Activated CD4-positive, alpha-beta T cell treated with anti-CD3 and anti-CD28 coated beads, Interleukin-10, Interleukin-2, amounts not matched to agents 100 ng/mL and 50 ng/mL, durations not matched to agents 16 hours and 8 hours (primary cell): Measurements from ENCODE around the gene LRRC63.
"Not testable (repeated sequence)": the region's sequence is repeated elsewhere in the genome, so short reads cannot be mapped to it uniquely, and the experiment has no call there.

ENCODE experiments used
- DNase-seq: peaks from one replicate; pipeline ENCODE4 v3.0.0-alpha.2; 2020

Gene LRRC63

DNA sequence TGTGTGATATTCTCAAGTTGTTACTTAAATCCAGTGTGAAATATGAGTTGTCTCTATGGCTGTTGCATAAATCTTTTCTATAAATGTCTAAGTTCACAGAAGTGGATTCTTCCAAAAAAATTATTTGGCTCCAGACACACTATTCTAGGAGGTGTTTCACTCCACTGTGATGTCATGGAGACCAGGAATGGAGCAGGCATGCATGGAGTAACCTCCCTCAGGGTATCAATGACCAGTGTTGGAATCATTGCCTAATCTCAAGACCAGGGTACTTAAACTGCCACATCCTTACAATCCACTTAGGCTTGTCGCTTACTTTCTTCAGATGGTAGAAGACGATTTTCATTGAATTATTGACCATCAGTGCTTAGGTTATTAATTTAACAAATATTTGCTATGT, 55.4 kb downstream of the LRRC63 start:
- no peak for DNase-seq

DNA sequence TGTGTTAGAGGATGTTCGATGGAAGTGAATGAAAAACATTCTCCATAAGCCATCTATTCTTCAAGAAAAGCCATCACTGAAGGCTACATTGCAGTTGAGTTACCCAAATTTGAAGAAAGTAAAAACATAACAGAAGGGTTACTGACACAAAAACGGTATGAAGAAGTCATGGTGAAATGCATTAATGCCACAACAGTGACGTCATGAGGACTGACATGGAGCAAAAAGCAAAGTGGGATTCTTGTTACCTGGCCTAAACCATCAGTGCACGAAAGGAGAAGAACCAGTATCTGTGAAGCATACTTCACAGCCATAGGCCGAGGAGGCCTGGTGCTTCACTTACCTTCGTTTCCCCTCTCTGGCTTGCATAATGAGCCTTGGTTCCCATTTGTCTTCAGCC, 58.7 kb downstream of the LRRC63 start:
- DNase-seq, result no peak

DNA sequence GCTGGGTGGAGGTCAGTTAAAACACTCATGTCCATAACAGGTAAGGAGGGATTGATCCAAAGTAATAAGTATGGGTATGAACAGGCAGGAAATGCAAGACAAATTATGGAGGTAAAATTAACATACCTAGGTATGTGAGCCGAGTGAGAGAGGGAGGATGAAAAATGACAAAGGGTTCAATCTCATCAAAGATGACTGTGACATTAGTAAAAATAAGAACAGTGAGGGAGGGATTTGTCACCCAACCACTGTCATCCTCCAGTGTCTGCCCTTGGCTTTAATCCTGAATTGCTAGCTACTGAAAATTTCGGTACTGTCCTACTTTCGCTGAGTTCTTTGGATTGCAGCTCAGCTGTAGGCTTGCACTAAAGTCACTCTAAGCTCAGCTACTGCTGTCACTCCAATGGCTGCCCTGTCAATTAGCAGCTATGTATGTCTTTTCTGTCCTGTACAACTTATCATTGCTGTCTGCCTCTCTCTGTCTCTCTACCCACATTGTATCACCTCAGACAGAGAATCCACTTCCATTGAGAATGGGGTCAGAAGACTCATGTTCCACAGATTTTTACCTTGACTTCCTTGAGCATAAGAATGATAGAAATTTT, 62.5 kb downstream of the LRRC63 start:
- DNase-seq, result no peak

DNA sequence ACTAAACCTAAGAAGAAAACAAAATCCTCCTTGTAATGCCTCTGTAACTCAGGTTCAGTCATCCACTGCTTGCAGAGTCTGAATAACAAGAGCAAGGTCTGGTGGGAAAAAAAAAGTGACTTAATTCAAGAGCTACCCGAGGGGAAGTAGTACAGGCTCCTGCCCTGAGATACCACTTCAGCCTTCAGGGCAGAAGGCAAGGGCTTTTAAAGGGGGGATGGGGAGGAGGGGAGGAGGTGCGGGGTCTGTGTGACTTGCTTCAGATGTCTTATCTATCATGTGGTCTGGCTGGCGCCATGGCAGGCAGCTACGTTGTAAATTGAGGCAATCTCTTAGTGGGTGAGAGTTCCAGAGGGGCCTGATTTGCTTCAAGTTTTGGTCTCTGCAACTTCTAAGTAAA, 66.7 kb downstream of the LRRC63 start:
- DNase-seq, result no peak

DNA sequence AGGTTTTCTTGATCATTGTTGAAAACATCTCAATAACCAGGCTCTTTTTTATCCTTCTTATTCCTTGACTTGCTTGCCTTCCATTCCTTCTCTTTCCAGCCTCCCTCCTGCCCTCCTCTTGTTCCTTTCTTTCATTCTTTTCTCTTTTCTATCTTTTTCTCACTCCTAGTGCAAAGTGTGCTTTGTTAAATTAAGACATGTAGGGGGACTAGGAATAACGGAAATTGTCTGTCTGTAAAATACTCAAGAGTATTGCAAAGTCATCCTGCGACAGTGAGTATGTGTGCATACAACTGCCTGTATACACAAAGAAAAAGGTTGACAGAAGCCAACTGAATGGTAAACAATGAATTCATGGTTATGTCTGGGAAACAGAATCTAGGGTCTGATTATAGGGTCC, 70.1 kb downstream of the LRRC63 start:
- DNase-seq, result no peak

DNA sequence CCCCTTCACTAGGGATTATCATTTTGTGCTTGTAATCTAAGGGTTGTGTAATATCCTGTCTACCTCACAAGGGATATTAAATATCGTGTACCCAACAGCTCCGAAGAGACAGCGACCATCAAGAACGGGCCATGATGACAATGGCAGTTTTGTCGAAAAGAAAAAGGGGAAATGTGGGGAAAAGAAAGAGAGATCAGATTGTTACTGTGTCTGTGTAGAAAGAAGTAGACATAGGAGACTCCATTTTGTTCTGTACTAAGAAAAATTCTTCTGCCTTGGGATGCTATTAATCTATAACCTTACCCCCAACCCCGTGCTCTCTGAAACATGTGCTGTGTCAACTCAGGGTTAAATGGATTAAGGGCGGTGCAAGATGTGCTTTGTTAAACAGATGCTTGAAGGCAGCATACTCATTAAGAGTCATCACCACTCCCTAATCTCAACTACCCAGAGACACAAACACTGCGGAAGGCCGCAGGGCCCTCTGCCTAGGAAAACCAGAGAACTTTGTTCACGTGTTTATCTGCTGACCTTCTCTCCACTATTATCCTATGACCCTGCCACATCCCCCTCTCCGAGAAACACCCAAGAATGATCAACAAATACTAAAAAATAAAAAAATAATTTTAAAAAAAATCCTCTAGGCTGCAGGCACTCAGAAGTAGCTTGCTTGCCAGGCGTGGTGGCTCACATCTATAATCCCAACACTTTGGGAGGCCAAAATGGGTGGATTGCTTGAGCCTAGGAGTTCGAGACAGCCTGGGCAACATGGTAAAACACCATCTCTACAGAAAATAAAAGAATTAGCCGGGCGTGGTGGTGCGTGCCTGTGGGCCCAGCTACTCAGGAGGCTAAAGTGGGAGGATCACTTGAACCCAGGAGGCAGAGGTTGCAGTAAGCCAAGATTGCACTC, 72.4 kb downstream of the LRRC63 start:
- DNase-seq, result not testable (repeated sequence)

DNA sequence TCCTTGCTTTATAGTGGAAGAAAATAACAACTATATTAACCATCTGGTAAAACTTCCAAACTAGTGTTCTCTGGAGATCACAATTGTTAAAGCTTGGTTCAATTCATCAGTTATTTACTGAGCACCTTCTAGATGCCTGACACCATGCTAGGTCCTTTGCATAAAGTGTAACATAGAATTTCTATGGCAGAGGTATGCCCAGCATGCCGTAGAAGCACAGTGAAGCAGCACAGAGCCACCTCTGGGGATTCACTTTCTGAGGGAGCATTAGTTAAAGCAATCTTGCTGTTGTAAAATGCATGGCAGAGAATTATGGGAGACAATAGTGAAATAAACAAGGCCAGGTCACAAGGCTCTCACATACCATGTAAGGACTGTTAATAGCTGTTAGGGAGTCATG, 75.2 kb downstream of the LRRC63 start:
- DNase-seq, result no peak

DNA sequence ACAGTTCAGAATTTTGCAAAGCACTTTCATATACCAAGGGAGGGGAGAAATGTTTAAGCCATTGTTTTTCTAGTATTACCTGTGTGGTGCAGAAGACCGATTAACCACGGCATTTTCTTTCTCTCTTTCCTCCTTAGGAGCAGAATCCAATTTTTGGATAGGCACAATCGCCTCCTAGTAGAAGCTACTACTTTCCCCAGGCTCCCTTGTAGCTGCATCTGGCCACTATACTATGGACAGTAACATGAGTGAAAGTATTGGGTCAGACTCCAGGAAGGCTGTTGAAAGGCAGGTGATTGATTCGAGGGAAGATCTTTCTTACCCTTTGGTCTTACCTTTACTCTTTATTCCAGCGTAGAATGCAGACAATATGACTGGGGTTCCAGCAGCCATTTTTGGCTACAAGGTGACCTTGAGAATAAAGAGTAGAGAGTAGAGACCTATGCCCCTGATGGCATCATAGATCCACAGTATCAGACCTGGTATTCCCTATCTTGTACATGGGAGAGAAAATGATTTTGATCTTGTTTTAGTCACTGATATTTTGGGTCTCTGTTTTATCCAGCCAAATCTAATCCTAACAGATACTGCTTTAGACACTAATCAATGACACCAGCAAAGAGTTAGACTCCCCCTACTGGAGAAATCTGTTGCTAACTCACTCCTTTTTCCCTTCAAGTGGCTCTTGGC, 77.0 kb downstream of the LRRC63 start:
- DNase-seq, result peak; percentile 77

DNA sequence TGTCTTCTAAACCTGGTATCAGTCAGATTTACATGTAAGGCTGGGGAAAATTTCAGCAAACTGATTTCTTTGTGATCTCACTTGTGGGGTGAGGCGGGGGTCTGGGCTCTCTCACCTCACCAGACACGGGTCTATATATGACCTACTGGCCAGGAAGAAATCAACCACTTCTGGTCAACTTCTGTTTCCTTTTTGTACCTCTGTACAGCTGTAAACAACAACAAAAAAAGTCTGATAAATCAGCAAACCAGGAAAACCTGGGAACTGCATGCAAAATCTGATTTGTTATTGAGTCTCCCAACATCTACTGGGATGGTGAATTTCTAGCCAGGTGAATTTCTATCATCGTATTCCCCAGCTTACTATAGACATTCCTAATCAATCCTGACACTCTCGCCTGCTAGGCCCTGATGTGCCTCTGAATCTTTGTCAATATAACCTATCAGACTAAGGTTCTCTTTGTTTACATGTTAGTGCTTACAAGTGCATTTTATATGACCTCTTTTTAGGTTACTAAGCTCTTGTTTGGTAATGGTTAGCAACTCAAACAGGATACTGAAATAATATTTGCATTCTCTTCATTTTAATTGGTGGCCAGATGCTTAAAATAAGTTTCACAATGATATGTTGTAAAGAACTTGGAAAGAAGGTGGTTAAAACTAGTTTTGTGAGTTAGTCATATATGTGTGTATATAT, 77.7 kb downstream of the LRRC63 start:
- no peak for DNase-seq

DNA sequence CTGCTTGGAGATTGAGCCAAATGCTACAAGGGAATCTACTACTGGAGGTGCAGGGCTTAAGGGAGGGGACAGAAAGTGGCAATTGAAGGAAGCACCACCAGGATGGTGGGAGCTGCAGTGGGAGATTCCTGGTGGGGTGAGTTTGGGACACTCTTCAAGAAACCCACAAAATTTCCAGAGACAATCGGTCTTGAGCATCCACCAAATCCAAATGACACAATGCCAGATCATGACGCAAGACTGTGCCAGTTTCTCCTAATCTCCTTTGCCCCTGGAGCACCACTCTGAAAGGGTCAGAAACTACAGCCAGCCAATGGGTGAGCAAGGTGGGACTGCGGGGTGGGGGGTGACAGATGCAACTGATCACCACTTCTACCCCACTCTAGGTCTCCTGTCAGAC, 78.7 kb downstream of the LRRC63 start:
- DNase-seq, result no peak

DNA sequence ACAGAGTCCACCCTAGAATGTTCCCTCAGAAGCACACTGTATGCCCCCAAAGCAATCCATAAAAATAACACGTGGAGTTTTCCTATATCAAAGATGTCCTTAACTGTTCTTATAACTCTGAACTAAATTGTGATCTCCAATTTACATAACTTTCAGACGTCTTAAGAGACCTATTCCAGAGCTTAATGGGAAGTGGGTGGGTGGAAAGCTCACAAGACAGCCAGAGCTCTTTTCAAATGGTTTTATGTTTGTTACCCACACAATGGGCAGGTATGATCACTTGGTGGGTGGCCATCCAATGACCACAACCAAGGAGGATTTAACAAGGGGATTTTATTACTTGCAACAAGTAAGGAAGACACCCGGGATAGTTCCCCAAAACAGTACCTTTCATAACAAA, 81.7 kb downstream of the LRRC63 start:
- DNase-seq, result no peak

DNA sequence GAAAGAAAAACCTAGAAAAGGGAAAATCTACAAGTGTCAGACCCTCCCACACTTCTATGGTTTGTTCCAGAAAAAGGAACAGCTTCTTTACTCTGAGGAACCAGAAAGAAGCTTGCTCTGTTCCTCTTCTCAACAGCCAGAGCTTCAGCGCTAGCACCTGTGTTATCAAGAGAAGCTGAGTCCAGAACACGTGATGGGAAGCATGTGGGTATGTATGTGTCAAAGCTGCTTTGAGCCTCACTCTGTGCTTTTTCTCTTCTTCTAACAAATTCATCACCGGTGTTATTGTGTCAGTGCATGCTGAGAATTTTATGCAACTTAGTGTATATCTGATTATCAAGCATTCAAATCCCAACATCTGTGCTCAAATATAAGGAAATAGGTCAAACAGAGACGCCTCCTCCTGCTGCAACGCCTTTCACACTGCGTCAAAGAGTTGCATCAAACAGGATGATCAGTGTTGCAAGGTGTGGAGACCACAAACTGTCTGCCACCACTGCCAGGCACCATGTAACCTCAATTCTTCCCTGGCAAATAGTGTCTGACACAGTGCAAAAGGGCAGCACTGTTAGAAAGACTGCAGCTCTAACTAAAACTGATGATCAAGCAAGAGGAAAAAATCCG, 83.9 kb downstream of the LRRC63 start:
- DNase-seq, result peak; percentile 90

DNA sequence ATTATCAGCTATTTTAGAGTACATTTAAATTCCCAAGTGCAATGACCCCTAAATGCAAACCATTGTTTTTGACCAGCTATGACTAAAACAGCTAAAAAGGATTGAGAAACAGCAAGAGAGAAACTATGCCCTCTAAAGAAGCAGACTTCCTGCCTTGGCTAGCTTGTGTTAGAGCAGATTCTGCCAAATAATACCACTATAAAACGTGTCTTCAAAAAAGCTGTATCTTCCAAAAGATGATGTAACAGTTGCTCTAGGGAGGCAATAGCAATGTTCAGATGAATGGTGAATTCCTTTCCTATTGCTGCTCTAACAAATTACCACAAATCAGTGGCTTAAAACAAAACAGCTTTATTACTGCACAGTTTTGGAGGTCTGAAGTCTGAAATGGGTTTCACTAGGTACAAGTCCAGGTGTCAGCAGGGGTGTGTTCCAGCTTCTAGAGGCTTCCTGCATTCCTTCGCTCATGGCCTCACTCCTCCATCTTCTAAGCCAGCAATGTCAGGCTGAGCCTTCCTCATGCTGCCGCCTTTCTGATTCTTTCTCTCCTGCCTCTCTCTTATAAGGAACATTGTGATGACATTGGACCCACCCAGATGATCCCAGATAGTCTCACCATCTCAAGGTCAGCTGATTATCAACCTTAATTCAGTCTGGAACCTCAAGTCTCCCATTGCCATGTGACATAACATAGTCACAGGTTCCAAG, 84.5 kb downstream of the LRRC63 start:
- peak; percentile 82 for DNase-seq

DNA sequence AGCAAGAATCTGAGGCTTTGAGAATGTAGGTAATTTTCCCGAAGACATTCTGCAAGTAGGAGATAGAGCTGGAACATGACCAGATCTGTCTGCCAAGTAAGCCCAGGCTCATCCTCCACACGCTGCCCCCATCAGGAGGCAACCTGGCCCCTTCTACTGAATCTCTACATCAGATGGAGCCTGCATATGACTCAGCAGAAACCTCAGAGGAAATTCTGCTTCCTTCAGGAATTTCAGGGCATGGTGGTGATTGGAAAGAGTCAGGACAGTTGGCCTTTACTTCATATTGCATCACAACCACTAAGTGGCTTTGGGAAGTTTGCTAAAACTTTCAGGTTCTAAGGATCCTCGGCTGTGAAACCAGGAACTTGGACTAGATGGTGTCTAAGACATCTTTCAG, 85.2 kb downstream of the LRRC63 start:
- no peak for DNase-seq

DNA sequence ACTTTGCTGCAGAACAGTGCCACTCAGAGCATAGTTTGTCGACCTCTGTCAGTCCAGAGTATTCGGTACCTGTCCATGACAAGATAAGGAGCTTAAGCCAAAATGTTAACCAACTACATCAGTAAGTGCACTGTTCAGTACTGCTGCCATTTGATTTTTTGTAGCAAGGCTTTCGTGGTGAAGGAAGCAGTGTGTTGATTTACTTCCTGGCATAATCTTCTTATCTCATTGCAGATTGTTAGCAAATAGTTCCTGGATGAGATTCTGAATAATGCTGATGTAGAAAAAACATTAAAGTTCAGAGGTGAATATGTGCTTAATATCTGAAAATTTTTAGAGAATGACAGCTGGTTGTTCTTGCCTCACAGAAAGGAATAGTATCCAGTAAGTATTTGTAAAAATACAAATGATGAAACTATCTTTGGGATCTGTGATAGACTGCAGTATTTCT, 85.7 kb downstream of the LRRC63 start:
- no peak for DNase-seq

DNA sequence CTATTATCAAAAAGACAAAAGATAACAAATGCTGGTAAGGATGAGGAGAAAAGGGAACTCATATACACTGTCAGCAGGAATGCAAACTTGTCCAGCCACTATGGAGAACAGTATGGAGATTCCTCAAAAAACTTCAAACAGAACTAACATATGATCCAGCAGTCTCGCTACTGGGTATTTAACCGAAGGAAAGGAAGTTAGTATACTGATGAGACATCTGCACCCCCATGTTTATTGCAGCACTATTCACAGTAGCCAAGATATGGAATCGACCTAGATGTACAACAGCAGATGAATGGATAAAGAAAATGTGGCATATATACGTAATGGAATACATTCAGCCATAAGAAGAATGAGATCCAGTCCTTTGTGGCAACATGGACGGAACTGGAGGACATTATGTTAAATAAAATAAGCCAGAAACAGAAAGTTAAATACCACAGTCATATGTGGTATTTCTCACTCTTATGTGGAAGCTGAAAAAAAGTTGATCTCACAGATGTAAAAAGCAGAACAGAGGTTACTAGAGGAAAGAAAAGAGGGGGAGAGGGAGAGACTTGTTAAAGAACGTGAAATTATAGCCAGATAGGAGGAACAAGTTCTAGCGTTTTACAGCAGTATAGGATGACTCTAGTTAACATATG, 92.1 kb downstream of the LRRC63 start:
- DNase-seq, result no peak

DNA sequence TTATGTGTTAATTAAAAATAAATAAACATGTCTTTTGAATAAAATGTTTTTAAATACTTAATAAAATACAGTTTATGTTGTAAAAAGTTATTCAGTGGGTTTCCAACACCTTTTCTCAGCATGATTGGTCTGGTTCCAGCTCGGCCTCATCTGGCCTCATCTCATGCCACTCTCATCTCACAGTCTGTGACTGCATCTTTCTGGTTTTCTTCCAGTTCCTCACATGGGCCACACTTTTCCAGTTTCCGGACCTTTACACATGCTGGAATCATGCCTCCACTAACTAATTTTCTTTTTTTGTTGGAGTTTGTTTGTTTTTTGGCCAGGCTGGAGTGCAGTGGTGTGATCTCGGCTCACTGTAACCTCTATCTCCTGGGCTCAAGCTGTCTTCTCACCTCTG, 92.8 kb downstream of the LRRC63 start:
- no peak for DNase-seq

DNA sequence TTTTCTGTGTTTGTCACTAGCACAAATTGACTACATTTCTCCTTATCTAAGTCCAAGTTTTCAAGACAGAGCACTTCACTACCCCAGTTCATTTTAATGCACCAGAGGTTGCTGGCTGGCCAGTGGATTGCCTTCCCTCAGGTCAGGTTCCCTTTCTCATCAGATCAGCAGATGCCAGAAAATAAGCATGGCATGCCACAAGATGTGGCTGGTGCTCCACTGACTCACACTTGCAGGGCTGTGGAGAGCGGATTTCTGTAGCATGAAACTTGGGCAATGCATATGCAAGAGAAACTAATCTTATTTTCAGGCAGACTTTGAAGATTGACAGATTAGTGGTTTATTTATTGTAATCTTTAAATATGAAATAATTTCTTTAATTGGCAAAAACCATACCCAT, 95.8 kb downstream of the LRRC63 start:
- DNase-seq, result no peak

DNA sequence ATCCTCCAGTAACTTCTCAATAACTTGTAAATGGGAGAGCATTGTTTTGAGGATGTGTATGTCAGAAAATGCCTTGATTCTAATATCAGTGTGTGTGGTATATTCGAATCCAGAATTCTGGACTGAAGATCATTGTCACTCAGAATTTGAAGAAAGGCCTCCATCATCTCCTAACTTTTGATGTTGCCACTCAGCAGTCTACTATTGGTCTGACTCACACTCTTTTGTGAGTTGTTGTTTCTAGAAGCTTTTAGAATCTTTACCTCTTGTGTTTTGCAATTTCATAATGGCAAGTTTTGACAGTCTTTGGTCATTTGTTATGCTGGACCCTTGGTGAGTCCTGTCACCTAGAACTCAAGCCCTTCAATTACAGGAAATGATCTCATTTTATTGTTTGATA, 98.3 kb downstream of the LRRC63 start:
- no peak for DNase-seq

DNA sequence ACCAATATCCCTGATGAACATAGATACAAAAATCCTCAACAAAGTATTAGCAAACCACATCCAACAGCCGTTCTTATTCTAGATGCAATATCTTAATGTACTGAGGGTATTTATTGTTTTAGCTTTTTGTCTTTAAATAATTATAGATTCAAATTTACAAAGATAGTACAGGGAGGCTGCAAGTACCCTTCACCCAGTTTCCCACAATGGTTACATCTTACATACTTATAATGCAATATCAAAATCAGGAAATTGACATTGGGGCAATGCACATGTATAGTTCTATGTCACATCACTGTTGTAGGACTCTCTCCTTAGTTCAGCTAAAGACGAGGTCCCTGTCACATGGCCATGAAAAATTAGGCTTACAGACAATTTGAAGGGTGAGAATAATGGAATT, 99.5 kb downstream of the LRRC63 start:
- DNase-seq, result no peak

DNA sequence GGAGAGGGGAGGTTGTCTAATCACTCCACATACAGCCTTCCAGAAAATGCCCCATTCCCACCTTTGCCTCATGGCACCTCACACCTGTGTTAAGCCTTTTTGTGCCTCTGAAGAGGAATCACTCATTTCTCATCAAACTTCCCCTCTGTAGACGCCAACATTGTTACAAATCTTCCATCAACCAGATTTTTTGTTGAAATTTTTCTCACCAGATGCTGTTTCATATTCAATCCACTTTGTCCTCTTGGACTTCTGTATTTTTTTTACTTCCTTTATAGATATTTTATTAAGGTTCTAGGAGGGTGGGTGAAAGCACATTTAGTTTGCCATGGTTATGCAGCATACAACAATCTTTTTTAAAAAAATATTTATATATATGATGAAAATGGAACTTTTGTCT, 101.3 kb downstream of the LRRC63 start:
- DNase-seq, result no peak
